HEK293 (cell line): ENCODE results near the gene KIF2B.
"Not testable (repeated sequence)": the region's sequence is repeated elsewhere in the genome, so short reads cannot be mapped to it uniquely, and the experiment has no call there.

Source experiments
- CTCF ChIA-PET: fragments of 350-600 bp; formaldehyde crosslinking; extraction: SDS; loops from one replicate; lab custom pipeline; 2021; ENCODE audit warnings: antibody characterized with exemption; lab: Yijun Ruan, JAX
- POLR2A ChIA-PET: fragments of 300-600 bp; formaldehyde crosslinking; extraction: SDS; loops from one replicate; lab custom pipeline; 2020; ENCODE audit warnings: antibody characterized with exemption, inconsistent platforms; lab: Yijun Ruan, JAX
- H3K27ac ChIP-seq: fragments of 200-500 bp; sonication (Bioruptor generic); 2 replicates; pipeline ENCODE4 v1.5.1; 2014; ENCODE audit warnings: low read depth, low read length, control low read depth, inconsistent platforms; ENCODE audit errors: extremely low read depth
- H3K36me3 ChIP-seq, 2 experiments: fragments of 200-500 bp in 1 of 2; sonication (Bioruptor generic) in 1 of 2; 1 replicate in 1 of 2; 2 replicates in 1 of 2; pipeline ENCODE4 v1.5.1; 2014 to 2017; ENCODE audit warnings: inconsistent platforms in 2 of 2, low read length in 2 of 2; ENCODE audit not compliant: control insufficient read depth in 2 of 2, insufficient read depth in 1 of 2
- H3K4me1 ChIP-seq: fragments of 200-500 bp; sonication (Bioruptor generic); 2 replicates; pipeline ENCODE4 v1.5.1; 2014; ENCODE audit warnings: mild to moderate bottlenecking, low read length, inconsistent platforms; ENCODE audit not compliant: control insufficient read depth, insufficient read depth
- H3K4me3 ChIP-seq: 2 replicates; pipeline ENCODE4 v1.5.1; 2011; ENCODE audit warnings: low read depth, mild to moderate bottlenecking, control low read depth, low read length, moderate library complexity
- H3K9me3 ChIP-seq: fragments of 200-500 bp; sonication (Bioruptor generic); 2 replicates; pipeline ENCODE4 v1.5.1; 2014; ENCODE audit warnings: low read depth, low read length, inconsistent platforms; ENCODE audit not compliant: control insufficient read depth, insufficient read depth
- KLF10 ChIP-seq: fragments of 450-650 bp; IDR thresholded peaks from 2 replicates; pipeline ENCODE4 v1.5.1; 2018; ENCODE audit warnings: missing biosample characterization, mild to moderate bottlenecking, missing genetic modification characterization
- PRDM2 ChIP-seq: fragments of 450-650 bp; formaldehyde crosslinking; IDR thresholded peaks from 2 replicates; pipeline ENCODE4 v1.5.1; 2016; ENCODE audit warnings: missing biosample characterization, missing genetic modification characterization, borderline replicate concordance
- RBAK ChIP-seq: fragments of 450-650 bp; formaldehyde crosslinking; IDR thresholded peaks from 2 replicates; pipeline ENCODE4 v1.5.1; 2016; ENCODE audit warnings: missing biosample characterization, missing genetic modification characterization
- SETDB1 ChIP-seq: IDR thresholded peaks from one replicate; pipeline ENCODE4 v1.6.1; 2017; ENCODE audit warnings: mild to moderate bottlenecking, low read length, moderate library complexity, mixed read lengths; ENCODE audit not compliant: insufficient read length
- ZBTB21 ChIP-seq: fragments of 450-650 bp; formaldehyde crosslinking; IDR thresholded peaks from 2 replicates; pipeline ENCODE4 v1.5.1; 2017; ENCODE audit warnings: missing biosample characterization, missing genetic modification characterization
- ZBTB6 ChIP-seq: fragments of 450-650 bp; formaldehyde crosslinking; IDR thresholded peaks from 2 replicates; pipeline ENCODE4 v1.5.1; 2017; ENCODE audit warnings: missing biosample characterization, missing genetic modification characterization
- ZNF132 ChIP-seq: fragments of 450-650 bp; formaldehyde crosslinking; IDR thresholded peaks from 2 replicates; pipeline ENCODE4 v1.5.1; 2017; ENCODE audit warnings: missing biosample characterization, missing genetic modification characterization, borderline replicate concordance
- ZNF202 ChIP-seq: fragments of 450-650 bp; formaldehyde crosslinking; IDR thresholded peaks from 2 replicates; pipeline ENCODE4 v1.5.1; 2016; ENCODE audit warnings: missing biosample characterization, missing genetic modification characterization, borderline replicate concordance
- ZNF37A ChIP-seq: fragments of 450-650 bp; IDR thresholded peaks from 2 replicates; pipeline ENCODE4 v1.5.1; 2018; ENCODE audit warnings: missing biosample characterization, missing genetic modification characterization
- ZNF555 ChIP-seq: fragments of 450-650 bp; formaldehyde crosslinking; conservative IDR thresholded peaks from 2 replicates; pipeline ENCODE4 v1.5.1; 2017; ENCODE audit warnings: missing biosample characterization, mild to moderate bottlenecking, missing genetic modification characterization, inconsistent platforms
- ZNF558 ChIP-seq: fragments of 450-650 bp; formaldehyde crosslinking; IDR thresholded peaks from 2 replicates; pipeline ENCODE4 v1.5.1; 2016; ENCODE audit warnings: missing biosample characterization, missing genetic modification characterization
- ZNF561 ChIP-seq: fragments of 450-650 bp; IDR thresholded peaks from 2 replicates; pipeline ENCODE4 v1.5.1; 2018; ENCODE audit warnings: missing biosample characterization, missing genetic modification characterization, borderline replicate concordance
- ZNF600 ChIP-seq: fragments of 450-650 bp; formaldehyde crosslinking; IDR thresholded peaks from 2 replicates; pipeline ENCODE4 v1.5.1; 2016; ENCODE audit warnings: missing biosample characterization, missing genetic modification characterization
- ZNF791 ChIP-seq: fragments of 450-650 bp; formaldehyde crosslinking; IDR thresholded peaks from 2 replicates; pipeline ENCODE4 v1.5.1; 2016; ENCODE audit warnings: missing biosample characterization, missing genetic modification characterization

Gene KIF2B

GRCh38 chr17:53837131-53837530 lies 14.4 kb downstream of the KIF2B start:
- Histone ChIP-seq H3K36me3 (no peaks in the 10 kb centered on the region), H3K27ac (no peak overlapping the region), H3K4me3 (no peak overlapping the region), H3K4me1 (no peaks in the 10 kb centered on the region), H3K9me3 (no peaks in the 10 kb centered on the region)
- TF ChIP-seq ZNF600 (tag by site-specific recombination) = no peak
- no peak for TF ChIP-seq PRDM2 (tag by site-specific recombination)
- TF ChIP-seq ZBTB6 (tag by site-specific recombination) = no peak
- TF ChIP-seq ZNF132 = no peak
- TF ChIP-seq RBAK (tag by site-specific recombination) = no peak
- TF ChIP-seq ZNF561 (tag by site-specific recombination) = no peak
- no peak for TF ChIP-seq ZNF202 (tag by site-specific recombination)
- no peak for TF ChIP-seq ZNF791
- no peak for TF ChIP-seq SETDB1
- no peak for TF ChIP-seq ZNF37A (tag by site-specific recombination)
- TF ChIP-seq ZNF558 (tag by site-specific recombination) = no peak
- no peak for TF ChIP-seq ZBTB21 (tag by site-specific recombination)
- no peak for TF ChIP-seq ZNF555 (tag by site-specific recombination)
- ChIA-PET POLR2A (no interaction called here), CTCF (interaction anchor here (0.6 kb wide), 1 partner anchor 870 kb away, joined by 3 read pairs; no protein-coding TSS in a partner anchor)

GRCh38 chr17:53844491-53845107 lies 21.9 kb downstream of the KIF2B start:
- CTCF ChIA-PET = interaction anchor here (0.5 kb wide), 1 partner anchor 426 kb away, joined by 4 read pairs; no protein-coding TSS in a partner anchor

GRCh38 chr17:53871128-53871527 lies 48.4 kb downstream of the KIF2B start:
- H3K4me3 ChIP-seq, H3K27ac ChIP-seq, H3K4me1 ChIP-seq, H3K9me3 ChIP-seq, POLR2A ChIA-PET, H3K36me3 ChIP-seq: not testable (repeated sequence)
- CTCF ChIA-PET = interaction anchor here (0.6 kb wide), 1 partner anchor 9 kb away, joined by 3 read pairs; no protein-coding TSS in a partner anchor

More at GRCh38 chr17:53844491-53845107, 21.9 kb downstream of the KIF2B start:
- Histone ChIP-seq H3K9me3 (no peaks in the 10 kb centered on the region), H3K4me1 (no peaks in the 10 kb centered on the region), H3K4me3 (no peak overlapping the region), H3K36me3 (no peaks in the 10 kb centered on the region), H3K27ac (no peak overlapping the region)
- POLR2A ChIA-PET = no interaction called here
- no peak for TF ChIP-seq KLF10 (tag by site-specific recombination)
